ENCODE data around the gene CDC14A. TPM values are rescaled to one million over a fixed set of nuclear protein-coding genes. Genes with fewer than 3 reads are reported as not detected.

The CDC14A gene
- total RNA-seq (3.3 and 3.5 TPM in 2 replicates), polyA plus RNA-seq (1.4 and 2.5 TPM in 2 replicates), polyA minus RNA-seq (ENCODE audit: low replicate concordance) (0.37 and 1.1 TPM in 2 replicates)
- 0.51 and 1.2 TPM in 2 replicates for polyA plus RNA-seq (2012)

GRCh38 chr1:100352267-100353070, at the start of gene CDC14A:
Gene CDC14A, plus strand, starts transcription at chr1:100352506. Its CDS starts 449 bp downstream, at chr1:100352955.
- no peaks in the 10 kb centered on the region for H3K36me3 ChIP-seq (ENCODE audit: control insufficient read depth, insufficient read depth, low read length)
- peaks cover 5% of the 10 kb centered on the region for H3K4me1 ChIP-seq (ENCODE audit: control insufficient read depth, extremely low read depth, insufficient read depth, low read length)
- no peak for TF ChIP-seq CTCF (conservative IDR thresholded peaks at IDR 0.05 in 1 of 2, IDR thresholded peaks at IDR 0.05 in 1 of 2; ENCODE audit: low read depth in 1 of 2, low read length in 2 of 2)
- no peak for TF ChIP-seq EZH2 (IDR thresholded peaks at IDR 0.05; ENCODE audit: low read length, missing control alignments)
- peak within 1 kb of the TSS; percentile 94 for H3K4me2 ChIP-seq (ENCODE audit: extremely low read depth, insufficient read depth, low read length)
- no peaks in the 10 kb centered on the region for H3K9me3 ChIP-seq (ENCODE audit: control insufficient read depth, insufficient read depth, low read depth, low read length)
- H3K27ac ChIP-seq (ENCODE audit: insufficient read depth, low read length), result peak within 1 kb of the TSS; percentile 77
- H3K4me3 ChIP-seq (replicated peaks in 1 of 4; ENCODE audit: control extremely low read depth in 1 of 4, insufficient read depth in 1 of 4, low read depth in 3 of 4, low read length in 4 of 4), result peak within 1 kb of the TSS; percentile 79 to 93 (median 90)
- H2AFZ ChIP-seq (ENCODE audit: low read length), result peak within 1 kb of the TSS; percentile 92
- peak; percentile 96 to 97 for DNase-seq (ENCODE audit: low read depth in 2 of 2)
- no peaks in the 10 kb centered on the region for H4K20me1 ChIP-seq (ENCODE audit: control insufficient read depth, extremely low read depth, insufficient read depth, low read length)
- H3K9ac ChIP-seq (ENCODE audit: insufficient read depth, low read length), result peak within 1 kb of the TSS; percentile 66
- H3K27me3 ChIP-seq (ENCODE audit: control insufficient read depth, insufficient read depth, low read length), result no peaks in the 10 kb centered on the region
- no peaks in the 10 kb centered on the region for H3K79me2 ChIP-seq (ENCODE audit: control insufficient read depth, insufficient read depth, low read length)

- Histone ChIP-seq H3K36me3 (ENCODE audit: control insufficient read depth, insufficient read depth, low read length) (no peaks in the 10 kb centered on the region), H3K27me3 (ENCODE audit: control insufficient read depth, insufficient read depth, low read length) (no peaks in the 10 kb centered on the region), H3K79me2 (ENCODE audit: control insufficient read depth, insufficient read depth, low read length) (no peaks in the 10 kb centered on the region), H3K4me3 (replicated peaks in 1 of 4; ENCODE audit: control extremely low read depth in 1 of 4, insufficient read depth in 1 of 4, low read depth in 3 of 4, low read length in 4 of 4) (no peak overlapping the region), H3K9me3 (ENCODE audit: control insufficient read depth, insufficient read depth, low read depth, low read length) (no peaks in the 10 kb centered on the region), H3K27ac (ENCODE audit: insufficient read depth, low read length) (no peak overlapping the region), H2AFZ (ENCODE audit: low read length) (no peak overlapping the region), H3K9ac (ENCODE audit: insufficient read depth, low read length) (no peak overlapping the region), H3K4me1 (ENCODE audit: control insufficient read depth, extremely low read depth, insufficient read depth, low read length) (no peaks in the 10 kb centered on the region), H4K20me1 (ENCODE audit: control insufficient read depth, extremely low read depth, insufficient read depth, low read length) (no peaks in the 10 kb centered on the region), H3K4me2 (ENCODE audit: extremely low read depth, insufficient read depth, low read length) (no peak overlapping the region)
- no peak for DNase-seq (ENCODE audit: low read depth in 2 of 2)
- TF ChIP-seq EZH2 (IDR thresholded peaks at IDR 0.05; ENCODE audit: low read length, missing control alignments), result no peak
- TF ChIP-seq CTCF (conservative IDR thresholded peaks at IDR 0.05 in 1 of 2, IDR thresholded peaks at IDR 0.05 in 1 of 2; ENCODE audit: low read depth in 1 of 2, low read length in 2 of 2), result no peak
Measured at GRCh38 chr1:100302739-100303138, 49.6 kb upstream of the CDC14A start.

- DNase-seq (ENCODE audit: low read depth in 2 of 2), result no peak
- no peaks in the 10 kb centered on the region for H4K20me1 ChIP-seq (ENCODE audit: control insufficient read depth, extremely low read depth, insufficient read depth, low read length)
- H3K9me3 ChIP-seq (ENCODE audit: control insufficient read depth, insufficient read depth, low read depth, low read length), result no peaks in the 10 kb centered on the region
- no peak overlapping the region for H2AFZ ChIP-seq (ENCODE audit: low read length)
- H3K9ac ChIP-seq (ENCODE audit: insufficient read depth, low read length), result no peak overlapping the region
- H3K27ac ChIP-seq (ENCODE audit: insufficient read depth, low read length), result no peak overlapping the region
- H3K4me1 ChIP-seq (ENCODE audit: control insufficient read depth, extremely low read depth, insufficient read depth, low read length), result no peaks in the 10 kb centered on the region
- H3K27me3 ChIP-seq (ENCODE audit: control insufficient read depth, insufficient read depth, low read length), result no peaks in the 10 kb centered on the region
- H3K79me2 ChIP-seq (ENCODE audit: control insufficient read depth, insufficient read depth, low read length), result no peaks in the 10 kb centered on the region
- no peak overlapping the region for H3K4me3 ChIP-seq (replicated peaks in 1 of 4; ENCODE audit: control extremely low read depth in 1 of 4, insufficient read depth in 1 of 4, low read depth in 3 of 4, low read length in 4 of 4)
- no peak overlapping the region for H3K4me2 ChIP-seq (ENCODE audit: extremely low read depth, insufficient read depth, low read length)
- H3K36me3 ChIP-seq (ENCODE audit: control insufficient read depth, insufficient read depth, low read length), result no peaks in the 10 kb centered on the region
- TF ChIP-seq CTCF (conservative IDR thresholded peaks at IDR 0.05 in 1 of 2, IDR thresholded peaks at IDR 0.05 in 1 of 2; ENCODE audit: low read depth in 1 of 2, low read length in 2 of 2), result no peak
- no peak for TF ChIP-seq EZH2 (IDR thresholded peaks at IDR 0.05; ENCODE audit: low read length, missing control alignments)
Measured at GRCh38 chr1:100304227-100304626, 48.1 kb upstream of the CDC14A start.

Data from fibroblast of lung (primary cell).